ENCODE results near the gene RAD18. TPM values are rescaled to one million over a fixed set of nuclear protein-coding genes. Genes with fewer than 3 reads are reported as not detected.

RAD18 gene
- polyA plus RNA-seq, 1 donor from 2014 or later = 4.7 TPM

- Histone ChIP-seq H3K79me2 (replicated peaks; ENCODE audit: insufficient read depth, low read length) (no peaks in the 10 kb centered on the region), H3K27me3 (ENCODE audit: insufficient read depth, low read depth, low read length) (no peaks in the 10 kb centered on the region), H3K9ac (ENCODE audit: low read length) (no peak overlapping the region), H3K9me3 (ENCODE audit: low read length) (no peaks in the 10 kb centered on the region), H3K4me3 (ENCODE audit: low read length) (no peak overlapping the region), H3K36me3 (ENCODE audit: insufficient read depth, low read length) (no peaks in the 10 kb centered on the region), H3K4me2 (ENCODE audit: low read length) (no peak overlapping the region), H2AFZ (ENCODE audit: low read depth, low read length) (no peak overlapping the region), H3K9me2 (ENCODE audit: insufficient read depth, low read length) (no peaks in the 10 kb centered on the region), H4K20me1 (ENCODE audit: insufficient read depth) (no peaks in the 10 kb centered on the region), H3K27ac (ENCODE audit: low read length) (no peak overlapping the region), H3F3A (ENCODE audit: insufficient read depth, low read length, poor library complexity, severe bottlenecking) (no peaks in the 10 kb centered on the region)
- no peak for TF ChIP-seq REST (IDR thresholded peaks at IDR 0.05; ENCODE audit: borderline replicate concordance)
- no peak for TF ChIP-seq RAD21 (conservative IDR thresholded peaks at IDR 0.05)
- TF ChIP-seq POLR2AphosphoS5 (IDR thresholded peaks at IDR 0.05) = no peak
- no peak for TF ChIP-seq TAF1 (IDR thresholded peaks at IDR 0.05; ENCODE audit: low read depth)
- no peak for TF ChIP-seq MXI1 (conservative IDR thresholded peaks at IDR 0.05; ENCODE audit: poor library complexity, severe bottlenecking)
- no peak for TF ChIP-seq SMC3 (conservative IDR thresholded peaks at IDR 0.05; ENCODE audit: poor library complexity)
- TF ChIP-seq EP300 (conservative IDR thresholded peaks at IDR 0.05; ENCODE audit: poor library complexity, severe bottlenecking) = no peak
- TF ChIP-seq CTCF (IDR thresholded peaks at IDR 0.05; ENCODE audit: poor library complexity, severe bottlenecking) = no peak
- no peak for TF ChIP-seq EZH2 (IDR thresholded peaks at IDR 0.05; ENCODE audit: borderline replicate concordance, insufficient read depth, low read length, poor library complexity, severe bottlenecking)
Observed at GRCh38 chr3:8931342-8931741, 31.9 kb downstream of the RAD18 start.

- Histone ChIP-seq H3K27me3 (ENCODE audit: insufficient read depth, low read depth, low read length) (no peaks in the 10 kb centered on the region), H3K4me3 (ENCODE audit: low read length) (no peak overlapping the region), H3K36me3 (ENCODE audit: insufficient read depth, low read length) (no peaks in the 10 kb centered on the region), H2AFZ (ENCODE audit: low read depth, low read length) (no peak overlapping the region), H3K9me3 (ENCODE audit: low read length) (no peaks in the 10 kb centered on the region), H3K27ac (ENCODE audit: low read length) (no peak overlapping the region), H3K4me2 (ENCODE audit: low read length) (no peak overlapping the region), H4K20me1 (ENCODE audit: insufficient read depth) (no peaks in the 10 kb centered on the region), H3K79me2 (replicated peaks; ENCODE audit: insufficient read depth, low read length) (no peaks in the 10 kb centered on the region), H3F3A (ENCODE audit: insufficient read depth, low read length, poor library complexity, severe bottlenecking) (no peaks in the 10 kb centered on the region), H3K9me2 (ENCODE audit: insufficient read depth, low read length) (no peaks in the 10 kb centered on the region), H3K9ac (ENCODE audit: low read length) (no peak overlapping the region)
- no peak for TF ChIP-seq SMC3 (conservative IDR thresholded peaks at IDR 0.05; ENCODE audit: poor library complexity)
- no peak for TF ChIP-seq RAD21 (conservative IDR thresholded peaks at IDR 0.05)
- TF ChIP-seq CTCF (IDR thresholded peaks at IDR 0.05; ENCODE audit: poor library complexity, severe bottlenecking) = no peak
Observed at GRCh38 chr3:8929860-8930259, 33.4 kb downstream of the RAD18 start.
